HFF-Myc (cell line): ENCODE results near the gene GABRP.

ENCODE experiments used
- DNase-seq: peaks from one replicate; pipeline ENCODE4 v3.0.0-alpha.2; 2011; ENCODE audit warnings: low read depth; ENCODE audit errors: extremely low read depth
- H3K4me3 ChIP-seq: replicated peaks from 2 replicates; pipeline ENCODE4 v1.5.1; 2011; ENCODE audit warnings: low read depth, mild to moderate bottlenecking, control low read depth, low read length
- CTCF ChIP-seq: IDR thresholded peaks from 2 replicates; pipeline ENCODE4 v1.5.1; 2012; ENCODE audit warnings: mild to moderate bottlenecking, low read depth, low read length, control low read depth; ENCODE audit errors: missing control alignments

GABRP gene

DNA sequence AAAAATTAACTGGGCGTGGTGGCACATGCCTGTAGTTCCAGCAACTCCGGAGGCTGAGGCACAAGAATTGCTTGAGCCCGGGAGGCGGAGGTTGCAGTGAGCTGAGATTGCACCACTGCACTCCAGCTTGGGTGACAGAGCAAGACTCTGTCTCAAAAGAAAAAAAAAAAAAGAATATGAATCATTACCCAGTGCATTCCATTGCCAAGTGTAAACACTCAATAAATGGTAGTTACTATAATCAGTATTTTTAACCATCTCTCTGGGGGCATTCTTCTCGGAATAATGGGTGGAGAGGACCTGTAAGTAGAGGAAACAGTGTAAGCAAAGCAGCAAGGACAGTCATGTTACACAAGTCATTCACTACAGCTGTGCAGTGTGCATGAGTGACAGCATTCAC is 64.5 kb downstream of the GABRP start:
- H3K4me3 ChIP-seq, result no peak overlapping the region
- DNase-seq, result no peak
- TF ChIP-seq CTCF, result no peak

GRCh38 chr5:170849374-170849773 is 65.8 kb downstream of the GABRP start:
- TF ChIP-seq CTCF, result no peak

DNA sequence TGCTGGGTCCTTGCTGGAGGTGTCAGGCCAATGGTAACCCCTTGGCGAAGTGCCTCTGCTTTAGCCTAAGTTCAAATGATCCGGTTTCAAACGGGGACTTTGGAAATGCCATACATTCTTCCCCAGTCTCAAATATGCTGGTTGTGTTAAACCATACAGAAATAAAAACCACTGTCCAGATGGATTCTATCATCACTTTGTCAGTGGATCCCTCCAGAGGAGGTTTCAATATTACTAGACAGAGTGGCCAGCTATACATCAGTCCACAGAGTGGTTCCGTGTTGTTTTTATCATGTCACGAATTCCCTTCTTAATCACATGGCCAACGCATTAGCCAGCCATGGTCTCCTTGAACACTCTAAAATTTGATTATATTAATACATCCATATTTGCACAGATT is 71.0 kb downstream of the GABRP start:
- no peak overlapping the region for H3K4me3 ChIP-seq
- TF ChIP-seq CTCF, result no peak
- DNase-seq, result no peak

More at GRCh38 chr5:170849374-170849773, 65.8 kb downstream of the GABRP start:
- no peak for DNase-seq
- H3K4me3 ChIP-seq, result no peak overlapping the region

GRCh38 chr5:170857066-170857465 is 73.5 kb downstream of the GABRP start:
- DNase-seq, result no peak
- TF ChIP-seq CTCF, result no peak
- no peak overlapping the region for H3K4me3 ChIP-seq

DNA sequence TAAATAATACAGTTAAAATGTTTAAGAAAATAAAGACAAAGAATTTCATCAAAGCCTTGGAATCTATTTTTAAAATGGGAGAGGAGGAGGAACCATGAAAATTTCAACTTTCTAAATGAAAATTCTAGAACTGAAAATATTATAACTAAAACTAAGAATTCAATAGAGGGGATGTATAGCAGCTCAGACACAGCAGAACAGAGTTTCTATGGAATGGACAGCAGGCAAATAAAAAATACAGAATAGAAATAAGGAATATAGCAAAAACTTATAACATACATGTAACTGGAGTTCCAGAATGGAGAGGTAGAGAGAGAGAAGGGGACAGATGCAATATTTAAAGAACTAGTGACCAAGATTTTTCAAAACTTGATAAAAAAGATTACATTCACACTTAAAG is 76.9 kb downstream of the GABRP start:
- no peak overlapping the region for H3K4me3 ChIP-seq
- DNase-seq, result no peak
- TF ChIP-seq CTCF, result no peak

- DNase-seq, result no peak
- TF ChIP-seq CTCF, result no peak
- H3K4me3 ChIP-seq, result peak overlapping the region; percentile 64; the same call in 1 of the 2 replicates
Measured at GRCh38 chr5:170860818-170861666, 77.5 kb downstream of the GABRP start.

DNA sequence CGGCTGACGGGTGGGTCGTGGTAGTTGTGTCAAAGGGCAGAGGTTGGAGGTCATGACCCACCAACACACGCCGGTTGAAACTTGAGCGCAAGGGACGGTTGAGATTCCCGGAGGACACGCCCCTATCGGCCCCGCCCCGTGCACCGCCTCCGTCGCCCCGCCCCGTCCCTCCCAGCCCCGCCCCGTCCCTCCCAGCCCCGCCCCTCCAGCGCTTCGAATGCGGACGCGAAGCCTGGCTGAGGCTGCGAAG is 78.1 kb downstream of the GABRP start:
- no peak for DNase-seq
- H3K4me3 ChIP-seq, result peak overlapping the region; percentile 64
- no peak for TF ChIP-seq CTCF
